Right atrium auricular region (tissue), 2 donors: Measurements from ENCODE around the gene NKX1-1. TPM values are rescaled to one million over a fixed set of nuclear protein-coding genes. Genes with fewer than 3 reads are reported as not detected.

ENCODE experiments used
- DNase-seq: peaks from one replicate; pipeline ENCODE4 v3.0.0-alpha.2; 2019; ENCODE audit warnings: low spot score
- H3K27ac ChIP-seq, 2 donors: fragments of 200-600 bp; sonication (generic); 1 replicate in 1 of 2; 2 replicates in 1 of 2; pipeline ENCODE4 v1.5.1; 2016 to 2019
- H3K27me3 ChIP-seq, 2 donors: fragments of 200-600 bp; sonication (generic); one replicate each; pipeline versions ENCODE4 v1.5.1 to v1.6.0; 2017 to 2019
- H3K36me3 ChIP-seq: fragments of 200-600 bp; sonication (generic); one replicate; pipeline ENCODE4 v1.5.1; 2016
- H3K4me1 ChIP-seq, 2 donors: fragments of 200-600 bp; sonication (generic); one replicate each; pipeline versions ENCODE4 v1.5.1 to v1.6.0; 2017 to 2019
- H3K4me3 ChIP-seq, 2 donors: fragments of 200-600 bp; sonication (generic); 1 replicate in 1 of 2; 2 replicates in 1 of 2; pipeline ENCODE4 v1.5.1; 2017 to 2019; ENCODE audit warnings: mild to moderate bottlenecking in 1 of 2, moderate library complexity in 1 of 2
- H3K9me3 ChIP-seq, 2 donors: fragments of 200-600 bp; sonication (generic); one replicate each; pipeline ENCODE4 v1.5.1; 2019
- CTCF ChIP-seq, 2 donors: fragments of 200-600 bp; sonication (generic); IDR thresholded peaks; one replicate each; pipeline ENCODE4 v1.5.1; 2019; ENCODE audit warnings: antibody characterized with exemption in 2 of 2
- total RNA-seq, 2 donors: library from RNA; depleted of rRNA; stranded (reverse); fragments of >200 nt; gene quantifications; one replicate each; pipeline ENCODE4 v1.1.0, GENCODE V29; 2016

The NKX1-1 gene
- total RNA-seq, 2 donors from 2014 or later, result not detected

GRCh38 chr4:1414831-1415680, 8.8 kb upstream of the NKX1-1 start:
- no peak for TF ChIP-seq CTCF (IDR thresholded peaks at IDR 0.05)
- Histone ChIP-seq H3K4me3 (no peak overlapping the region), H3K27me3 (peaks cover 4 to 32% of the 10 kb centered on the region in 2 donors), H3K9me3 (no peaks in the 10 kb centered on the region), H3K27ac (no peak overlapping the region), H3K4me1 (no peaks in the 10 kb centered on the region), H3K36me3 (no peaks in the 10 kb centered on the region)
- peak; percentile 34 for DNase-seq

DNA sequence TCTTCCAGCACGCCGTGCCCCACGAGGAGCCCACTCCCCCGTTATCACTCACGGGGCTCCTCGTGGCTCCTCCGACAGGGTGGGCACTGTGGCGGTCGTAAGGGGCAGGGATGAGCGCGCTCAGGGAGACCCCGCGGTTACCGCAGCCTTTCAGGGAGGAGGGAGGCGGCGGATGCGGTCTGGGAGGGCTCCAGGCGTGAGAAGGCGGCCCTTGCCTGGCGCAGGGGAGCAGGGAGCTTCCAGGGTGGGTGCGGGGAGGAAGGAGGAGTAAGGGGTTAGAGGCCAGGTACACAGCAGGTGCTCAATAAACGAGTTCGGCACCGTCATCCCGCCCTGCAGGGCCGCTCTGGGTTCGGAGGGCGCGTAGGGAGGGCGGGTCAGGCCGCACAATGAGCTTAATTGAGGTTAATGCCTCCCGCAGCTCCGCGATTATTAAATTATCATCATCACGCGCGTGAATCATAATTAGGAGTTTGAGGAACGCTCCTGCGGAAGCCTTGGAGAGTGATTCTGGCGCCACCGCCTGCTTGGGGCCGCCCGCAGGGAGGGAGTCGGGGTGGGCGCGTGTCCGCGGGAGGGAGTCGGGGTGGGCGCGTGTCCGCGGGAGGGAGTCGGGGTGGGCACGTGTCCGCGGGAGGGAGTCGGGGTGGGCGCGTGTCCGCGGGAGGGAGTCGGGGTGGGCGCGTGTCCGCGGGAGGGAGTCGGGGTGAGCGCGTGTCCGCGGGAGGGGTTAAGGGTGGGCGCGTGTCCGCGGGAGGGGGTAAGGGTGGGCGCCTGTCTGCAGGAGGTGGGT, 7.6 kb upstream of the NKX1-1 start:
- no peaks in the 10 kb centered on the region for H3K9me3 ChIP-seq
- no peaks in the 10 kb centered on the region for H3K4me1 ChIP-seq
- peaks cover 4 to 41% of the 10 kb centered on the region in 2 donors for H3K27me3 ChIP-seq
- no peak overlapping the region for H3K27ac ChIP-seq
- no peak overlapping the region for H3K4me3 ChIP-seq
- no peaks in the 10 kb centered on the region for H3K36me3 ChIP-seq
- DNase-seq, result peak; percentile 44
- no peak for TF ChIP-seq CTCF (IDR thresholded peaks at IDR 0.05)

GRCh38 chr4:1413204-1413663, 7.0 kb upstream of the NKX1-1 start:
- H3K4me1 ChIP-seq, result no peaks in the 10 kb centered on the region
- peaks cover 4 to 48% of the 10 kb centered on the region in 2 donors for H3K27me3 ChIP-seq
- H3K9me3 ChIP-seq, result no peaks in the 10 kb centered on the region
- H3K36me3 ChIP-seq, result no peaks in the 10 kb centered on the region
- no peak overlapping the region for H3K4me3 ChIP-seq
- no peak for TF ChIP-seq CTCF (IDR thresholded peaks at IDR 0.05)
- DNase-seq, result peak; percentile 16
- H3K27ac ChIP-seq, result no peak overlapping the region

- Histone ChIP-seq H3K36me3 (no peaks in the 10 kb centered on the region), H3K4me1 (peaks cover 0 to 3% of the 10 kb centered on the region in 2 donors), H3K4me3 (no peak overlapping the region), H3K9me3 (no peaks in the 10 kb centered on the region), H3K27me3 (peaks cover 7 to 54% of the 10 kb centered on the region in 2 donors), H3K27ac (no peak overlapping the region)
- no peak for TF ChIP-seq CTCF (IDR thresholded peaks at IDR 0.05)
- peak; percentile 50 for DNase-seq
Observed at GRCh38 chr4:1412376-1413203, 6.3 kb upstream of the NKX1-1 start.
